ENCODE data around the gene GPR39. TPM values are rescaled to one million over a fixed set of nuclear protein-coding genes. Genes with fewer than 3 reads are reported as not detected.

Gene GPR39
- total RNA-seq, 1 donor from 2014 or later, result 0.20 TPM

DNA sequence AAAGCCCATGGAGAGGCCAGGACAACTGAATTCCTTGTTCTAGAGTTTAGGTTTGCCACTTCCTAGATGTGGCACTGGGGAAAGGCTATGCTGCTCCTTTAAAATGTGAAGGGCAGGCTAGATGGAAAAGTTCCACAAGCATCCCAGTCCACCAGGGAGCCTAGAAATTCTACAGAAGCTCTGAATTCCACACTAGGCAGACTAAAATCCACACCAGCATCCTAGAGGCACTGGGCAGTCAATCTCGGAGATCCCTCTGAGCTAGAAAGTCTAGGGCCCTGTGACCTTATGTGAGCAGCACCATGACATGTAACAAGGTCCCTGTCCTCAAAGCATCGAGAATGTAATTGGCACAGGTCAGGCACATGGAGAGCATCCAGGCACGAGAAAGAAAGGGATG, 181.9 kb downstream of the GPR39 start:
- DNase-seq (ENCODE audit: low spot score), result no peak
- H3K4me1 Mint-ChIP-seq (ENCODE audit: low read depth), result no peaks in the 10 kb centered on the region
- peaks cover 27% of the 10 kb centered on the region for H3K27me3 Mint-ChIP-seq (ENCODE audit: low read depth)
- no peak overlapping the region for H3K4me3 Mint-ChIP-seq (ENCODE audit: unreplicated experiment)
- H3K27ac Mint-ChIP-seq (ENCODE audit: unreplicated experiment), result no peak overlapping the region
- H3K36me3 Mint-ChIP-seq (ENCODE audit: low read depth), result no peaks in the 10 kb centered on the region
- peaks cover 3% of the 10 kb centered on the region for H3K9me3 Mint-ChIP-seq (ENCODE audit: low read depth)
- TF ChIP-seq, protein P1, sequence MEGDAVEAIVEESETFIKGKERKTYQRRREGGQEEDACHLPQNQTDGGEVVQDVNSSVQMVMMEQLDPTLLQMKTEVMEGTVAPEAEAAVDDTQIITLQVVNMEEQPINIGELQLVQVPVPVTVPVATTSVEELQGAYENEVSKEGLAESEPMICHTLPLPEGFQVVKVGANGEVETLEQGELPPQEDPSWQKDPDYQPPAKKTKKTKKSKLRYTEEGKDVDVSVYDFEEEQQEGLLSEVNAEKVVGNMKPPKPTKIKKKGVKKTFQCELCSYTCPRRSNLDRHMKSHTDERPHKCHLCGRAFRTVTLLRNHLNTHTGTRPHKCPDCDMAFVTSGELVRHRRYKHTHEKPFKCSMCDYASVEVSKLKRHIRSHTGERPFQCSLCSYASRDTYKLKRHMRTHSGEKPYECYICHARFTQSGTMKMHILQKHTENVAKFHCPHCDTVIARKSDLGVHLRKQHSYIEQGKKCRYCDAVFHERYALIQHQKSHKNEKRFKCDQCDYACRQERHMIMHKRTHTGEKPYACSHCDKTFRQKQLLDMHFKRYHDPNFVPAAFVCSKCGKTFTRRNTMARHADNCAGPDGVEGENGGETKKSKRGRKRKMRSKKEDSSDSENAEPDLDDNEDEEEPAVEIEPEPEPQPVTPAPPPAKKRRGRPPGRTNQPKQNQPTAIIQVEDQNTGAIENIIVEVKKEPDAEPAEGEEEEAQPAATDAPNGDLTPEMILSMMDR (IDR thresholded peaks at IDR 0.05), result no peak

- DNase-seq (ENCODE audit: low spot score), result no peak
- Mint-ChIP-seq H3K27ac (ENCODE audit: unreplicated experiment) (no peak overlapping the region), H3K36me3 (ENCODE audit: low read depth) (no peaks in the 10 kb centered on the region), H3K4me3 (ENCODE audit: unreplicated experiment) (no peak overlapping the region), H3K4me1 (ENCODE audit: low read depth) (no peaks in the 10 kb centered on the region), H3K27me3 (ENCODE audit: low read depth) (peaks cover 25% of the 10 kb centered on the region), H3K9me3 (ENCODE audit: low read depth) (peaks cover 3% of the 10 kb centered on the region)
- TF ChIP-seq, protein P1 (IDR thresholded peaks at IDR 0.05), result no peak
These were observed 183.0 kb downstream of the GPR39 start for GRCh38 chr2:132599556-132599955.

- Mint-ChIP-seq H3K27ac (ENCODE audit: unreplicated experiment) (no peak overlapping the region), H3K4me3 (ENCODE audit: unreplicated experiment) (no peak overlapping the region), H3K4me1 (ENCODE audit: low read depth) (no peaks in the 10 kb centered on the region), H3K36me3 (ENCODE audit: low read depth) (no peaks in the 10 kb centered on the region), H3K9me3 (ENCODE audit: low read depth) (no peaks in the 10 kb centered on the region), H3K27me3 (ENCODE audit: low read depth) (peaks cover 31% of the 10 kb centered on the region)
- no peak for DNase-seq (ENCODE audit: low spot score)
- TF ChIP-seq, protein P1 (IDR thresholded peaks at IDR 0.05), result no peak
These were observed 188.0 kb downstream of the GPR39 start for GRCh38 chr2:132604561-132604960.

GRCh38 chr2:132605236-132606180, 188.9 kb downstream of the GPR39 start:
- no peak for DNase-seq (ENCODE audit: low spot score)
- H3K27me3 Mint-ChIP-seq (ENCODE audit: low read depth), result peaks cover 27% of the 10 kb centered on the region
- H3K4me3 Mint-ChIP-seq (ENCODE audit: unreplicated experiment), result no peak overlapping the region
- H3K4me1 Mint-ChIP-seq (ENCODE audit: low read depth), result no peaks in the 10 kb centered on the region
- no peaks in the 10 kb centered on the region for H3K9me3 Mint-ChIP-seq (ENCODE audit: low read depth)
- H3K36me3 Mint-ChIP-seq (ENCODE audit: low read depth), result no peaks in the 10 kb centered on the region
- TF ChIP-seq, protein P1 (IDR thresholded peaks at IDR 0.05), result no peak
- no peak overlapping the region for H3K27ac Mint-ChIP-seq (ENCODE audit: unreplicated experiment)

DNA sequence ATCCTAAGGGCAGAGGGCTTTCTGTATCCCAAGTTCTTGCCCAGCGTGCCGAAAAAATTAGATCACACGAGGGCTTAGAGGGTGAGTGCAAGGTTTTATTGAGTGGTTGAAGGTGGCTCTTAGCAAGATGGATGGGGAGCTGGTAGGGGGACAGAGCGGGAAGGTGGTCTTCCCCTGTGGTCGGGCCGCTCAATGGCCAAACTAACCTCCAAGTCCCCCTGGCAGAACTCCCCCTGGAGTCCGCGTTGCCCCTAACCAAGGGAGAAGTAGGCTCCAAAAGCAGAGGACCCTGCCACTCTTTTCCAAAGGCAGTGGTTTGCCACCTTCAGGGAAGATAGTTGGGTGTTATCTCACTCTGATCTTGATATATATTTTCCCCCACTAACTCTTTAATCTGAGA, 190.0 kb downstream of the GPR39 start:
- Mint-ChIP-seq H3K36me3 (ENCODE audit: low read depth) (no peaks in the 10 kb centered on the region), H3K4me1 (ENCODE audit: low read depth) (no peaks in the 10 kb centered on the region), H3K9me3 (ENCODE audit: low read depth) (no peaks in the 10 kb centered on the region), H3K27me3 (ENCODE audit: low read depth) (peaks cover 23% of the 10 kb centered on the region), H3K27ac (ENCODE audit: unreplicated experiment) (no peak overlapping the region), H3K4me3 (ENCODE audit: unreplicated experiment) (no peak overlapping the region)
- TF ChIP-seq, protein P1 (IDR thresholded peaks at IDR 0.05), result no peak
- DNase-seq (ENCODE audit: low spot score), result no peak
